Loucy (cell line): Measurements from ENCODE around the gene ACIN1.

Experiments used
- EZH2phosphoT487 ChIP-seq: fragments of 200-600 bp; IDR thresholded peaks from 2 replicates; pipeline ENCODE4 v1.6.1; 2018; ENCODE audit warnings: antibody characterized with exemption, mild to moderate bottlenecking, moderate library complexity, borderline replicate concordance
- TF ChIP-seq, protein P1 (sequence below): fragments of 200-600 bp; sonication (generic); conservative IDR thresholded peaks from 2 replicates; pipeline ENCODE4 v1.5.1; 2014; ENCODE audit warnings: mild to moderate bottlenecking, antibody characterized with exemption, low read length

DNA sequence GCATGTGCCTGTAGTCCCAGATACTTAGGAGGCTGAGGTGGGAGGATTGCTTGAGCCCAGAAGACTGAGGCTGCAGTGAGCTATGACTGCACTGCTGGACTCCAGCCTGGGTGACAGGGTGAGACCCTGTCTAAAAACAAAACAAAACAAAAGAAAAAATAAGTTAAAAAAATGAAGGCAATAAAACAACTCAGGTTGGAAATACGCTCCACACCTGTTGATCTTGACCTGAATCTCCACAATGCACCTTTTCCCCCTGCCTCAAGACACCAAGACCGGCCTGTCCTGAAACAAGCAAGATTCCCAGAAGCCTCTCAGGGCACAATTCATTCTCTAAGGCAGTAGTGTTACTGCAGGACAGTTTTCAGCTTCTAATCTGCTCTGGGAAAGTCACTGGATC is 44.9 kb upstream of the ACIN1 start:
- no peak for TF ChIP-seq EZH2phosphoT487
- TF ChIP-seq, protein P1, sequence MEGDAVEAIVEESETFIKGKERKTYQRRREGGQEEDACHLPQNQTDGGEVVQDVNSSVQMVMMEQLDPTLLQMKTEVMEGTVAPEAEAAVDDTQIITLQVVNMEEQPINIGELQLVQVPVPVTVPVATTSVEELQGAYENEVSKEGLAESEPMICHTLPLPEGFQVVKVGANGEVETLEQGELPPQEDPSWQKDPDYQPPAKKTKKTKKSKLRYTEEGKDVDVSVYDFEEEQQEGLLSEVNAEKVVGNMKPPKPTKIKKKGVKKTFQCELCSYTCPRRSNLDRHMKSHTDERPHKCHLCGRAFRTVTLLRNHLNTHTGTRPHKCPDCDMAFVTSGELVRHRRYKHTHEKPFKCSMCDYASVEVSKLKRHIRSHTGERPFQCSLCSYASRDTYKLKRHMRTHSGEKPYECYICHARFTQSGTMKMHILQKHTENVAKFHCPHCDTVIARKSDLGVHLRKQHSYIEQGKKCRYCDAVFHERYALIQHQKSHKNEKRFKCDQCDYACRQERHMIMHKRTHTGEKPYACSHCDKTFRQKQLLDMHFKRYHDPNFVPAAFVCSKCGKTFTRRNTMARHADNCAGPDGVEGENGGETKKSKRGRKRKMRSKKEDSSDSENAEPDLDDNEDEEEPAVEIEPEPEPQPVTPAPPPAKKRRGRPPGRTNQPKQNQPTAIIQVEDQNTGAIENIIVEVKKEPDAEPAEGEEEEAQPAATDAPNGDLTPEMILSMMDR: no peak
